ENCODE data around the gene SLC22A9. TPM values are rescaled to one million over a fixed set of nuclear protein-coding genes. Genes with fewer than 3 reads are reported as not detected.

The SLC22A9 gene
- total RNA-seq, 1 donor from 2014 or later: not detected

DNA sequence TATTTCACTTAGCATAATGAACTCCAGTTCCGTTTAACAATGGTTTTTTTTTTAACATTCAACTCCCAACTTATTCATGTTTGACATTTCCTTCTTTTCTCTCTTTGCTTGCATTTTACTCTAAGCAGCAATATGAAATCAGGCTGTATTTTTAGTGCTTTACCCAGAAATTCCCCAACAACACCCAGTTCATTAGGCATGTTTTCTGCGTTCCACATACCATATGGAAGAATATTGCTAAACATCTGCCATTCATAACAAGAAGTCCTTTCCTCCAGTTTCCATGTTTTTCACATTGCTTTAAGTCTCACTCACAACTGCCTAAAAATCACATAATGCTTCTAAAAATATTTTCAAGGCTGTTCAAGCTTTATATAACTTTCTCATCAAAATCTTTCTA is 75.5 kb downstream of the SLC22A9 start:
- H3K27me3 Mint-ChIP-seq: no peaks in the 10 kb centered on the region
- H3K9me3 Mint-ChIP-seq (ENCODE audit: low read depth): no peaks in the 10 kb centered on the region
- no peak overlapping the region for H3K27ac Mint-ChIP-seq
- TF ChIP-seq, protein P1, sequence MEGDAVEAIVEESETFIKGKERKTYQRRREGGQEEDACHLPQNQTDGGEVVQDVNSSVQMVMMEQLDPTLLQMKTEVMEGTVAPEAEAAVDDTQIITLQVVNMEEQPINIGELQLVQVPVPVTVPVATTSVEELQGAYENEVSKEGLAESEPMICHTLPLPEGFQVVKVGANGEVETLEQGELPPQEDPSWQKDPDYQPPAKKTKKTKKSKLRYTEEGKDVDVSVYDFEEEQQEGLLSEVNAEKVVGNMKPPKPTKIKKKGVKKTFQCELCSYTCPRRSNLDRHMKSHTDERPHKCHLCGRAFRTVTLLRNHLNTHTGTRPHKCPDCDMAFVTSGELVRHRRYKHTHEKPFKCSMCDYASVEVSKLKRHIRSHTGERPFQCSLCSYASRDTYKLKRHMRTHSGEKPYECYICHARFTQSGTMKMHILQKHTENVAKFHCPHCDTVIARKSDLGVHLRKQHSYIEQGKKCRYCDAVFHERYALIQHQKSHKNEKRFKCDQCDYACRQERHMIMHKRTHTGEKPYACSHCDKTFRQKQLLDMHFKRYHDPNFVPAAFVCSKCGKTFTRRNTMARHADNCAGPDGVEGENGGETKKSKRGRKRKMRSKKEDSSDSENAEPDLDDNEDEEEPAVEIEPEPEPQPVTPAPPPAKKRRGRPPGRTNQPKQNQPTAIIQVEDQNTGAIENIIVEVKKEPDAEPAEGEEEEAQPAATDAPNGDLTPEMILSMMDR (IDR thresholded peaks at IDR 0.05; ENCODE audit: unreplicated experiment): no peak
- no peaks in the 10 kb centered on the region for H3K36me3 Mint-ChIP-seq (ENCODE audit: insufficient read depth)
- DNase-seq (ENCODE audit: low spot score, unreplicated experiment): no peak
- H3K4me3 Mint-ChIP-seq (ENCODE audit: low read depth): no peak overlapping the region
- H3K4me1 Mint-ChIP-seq (ENCODE audit: low read depth): peaks cover 1% of the 10 kb centered on the region

DNA sequence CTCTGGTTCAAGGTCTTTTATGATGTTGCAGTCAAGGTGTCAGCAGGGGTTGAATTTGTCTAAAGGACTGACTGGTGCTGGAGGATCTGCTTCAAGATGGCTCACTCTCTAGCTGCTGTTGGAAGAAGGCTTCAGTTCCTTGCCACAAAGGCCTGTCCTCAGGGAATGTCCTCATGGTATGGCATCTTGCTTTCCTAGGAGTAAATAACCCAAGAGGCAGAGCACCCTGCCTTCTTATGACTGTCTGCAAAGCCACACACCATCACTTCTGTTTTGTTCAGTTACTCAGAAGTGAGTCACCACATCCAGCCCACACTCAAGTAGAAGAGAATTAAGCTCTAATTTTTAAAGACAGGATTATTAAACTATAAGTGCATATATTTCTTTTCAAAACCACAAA is 76.1 kb downstream of the SLC22A9 start:
- no peak for DNase-seq (ENCODE audit: low spot score, unreplicated experiment)
- TF ChIP-seq, protein P1 (IDR thresholded peaks at IDR 0.05; ENCODE audit: unreplicated experiment): no peak
- H3K27ac Mint-ChIP-seq: no peak overlapping the region
- H3K36me3 Mint-ChIP-seq (ENCODE audit: insufficient read depth): no peaks in the 10 kb centered on the region
- H3K27me3 Mint-ChIP-seq: no peaks in the 10 kb centered on the region
- H3K4me1 Mint-ChIP-seq (ENCODE audit: low read depth): peaks cover 1% of the 10 kb centered on the region
- no peaks in the 10 kb centered on the region for H3K9me3 Mint-ChIP-seq (ENCODE audit: low read depth)
- H3K4me3 Mint-ChIP-seq (ENCODE audit: low read depth): no peak overlapping the region

DNA sequence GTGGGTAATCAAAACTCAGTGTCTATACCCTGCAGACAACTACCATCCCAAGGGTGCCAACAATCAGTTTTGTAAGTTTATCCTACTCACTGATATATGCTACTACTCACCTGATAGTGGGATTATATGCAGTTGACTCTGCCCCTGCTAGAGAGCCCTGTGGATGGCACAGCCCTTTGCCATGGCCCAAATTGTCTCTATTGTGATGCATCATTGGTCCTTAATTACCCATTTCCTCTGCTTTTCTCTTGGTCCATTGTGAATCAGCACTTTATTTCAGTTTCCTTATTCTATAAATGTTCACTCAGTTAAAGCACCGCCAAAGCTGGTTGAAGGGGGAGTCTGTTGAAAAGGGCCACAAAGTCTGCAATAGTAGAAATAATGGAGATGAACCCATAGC is 79.1 kb downstream of the SLC22A9 start:
- Mint-ChIP-seq H3K4me1 (ENCODE audit: low read depth) (peaks cover 1% of the 10 kb centered on the region), H3K36me3 (ENCODE audit: insufficient read depth) (no peaks in the 10 kb centered on the region), H3K27ac (no peak overlapping the region), H3K4me3 (ENCODE audit: low read depth) (no peak overlapping the region), H3K9me3 (ENCODE audit: low read depth) (no peaks in the 10 kb centered on the region), H3K27me3 (peaks cover 2% of the 10 kb centered on the region)
- TF ChIP-seq, protein P1 (IDR thresholded peaks at IDR 0.05; ENCODE audit: unreplicated experiment): no peak
- DNase-seq (ENCODE audit: low spot score, unreplicated experiment): no peak

DNA sequence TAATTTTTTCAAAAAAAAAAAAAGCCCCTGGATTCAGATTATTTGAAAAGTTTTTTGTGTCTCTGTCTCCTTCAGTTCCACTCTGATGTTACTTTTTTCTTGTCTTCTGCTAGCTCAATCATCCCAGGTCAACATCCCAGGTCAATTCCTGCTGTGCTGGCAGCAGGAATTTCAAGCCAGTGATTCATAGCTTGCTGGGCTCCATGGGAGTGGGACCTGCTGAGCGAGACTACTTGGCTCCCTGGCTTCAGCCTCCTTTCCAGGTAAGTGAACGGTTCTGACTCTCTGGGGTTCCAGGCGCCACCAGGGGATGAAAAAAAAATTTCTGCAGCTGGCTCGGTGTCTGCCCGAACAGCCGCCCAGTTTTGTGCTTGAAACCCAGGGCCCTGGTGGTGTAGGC is 90.0 kb downstream of the SLC22A9 start:
- Mint-ChIP-seq H3K9me3 (ENCODE audit: low read depth) (no peaks in the 10 kb centered on the region), H3K27ac (no peak overlapping the region), H3K36me3 (ENCODE audit: insufficient read depth) (peaks cover 20% of the 10 kb centered on the region), H3K27me3 (no peaks in the 10 kb centered on the region), H3K4me3 (ENCODE audit: low read depth) (no peak overlapping the region), H3K4me1 (ENCODE audit: low read depth) (peaks cover 2% of the 10 kb centered on the region)
- no peak for DNase-seq (ENCODE audit: low spot score, unreplicated experiment)
- TF ChIP-seq, protein P1 (IDR thresholded peaks at IDR 0.05; ENCODE audit: unreplicated experiment): no peak

Other genes starting within 250 kb of the SLC22A9 start
- not detected in 2 replicates for gene SLC22A24, start 225.6 kb upstream of the SLC22A9 start, total RNA-seq
- gene SLC22A25, start 126.2 kb upstream of the SLC22A9 start, total RNA-seq: not detected in 2 replicates
- 27.1 and 32.6 TPM in 2 replicates for gene PLAAT5, start 121.4 kb downstream of the SLC22A9 start, total RNA-seq
- 2.3 and 2.4 TPM in 2 replicates for gene LGALS12, start 136.3 kb downstream of the SLC22A9 start, total RNA-seq
- 0.42 TPM in 1 of 2 replicates, not detected in the other for gene PLAAT4, start 167.0 kb downstream of the SLC22A9 start, total RNA-seq
- gene PLAAT2, start 193.6 kb downstream of the SLC22A9 start, total RNA-seq: not detected in 2 replicates
- 41.9 and 46.3 TPM in 2 replicates for gene PLAAT3, start 244.6 kb downstream of the SLC22A9 start, total RNA-seq

Measured in progenitor cell of endocrine pancreas (in vitro differentiated cells).